OCI-LY7 (cell line): ENCODE results near the gene SYNE3. TPM values are rescaled to one million over a fixed set of nuclear protein-coding genes. Genes with fewer than 3 reads are reported as not detected.

ENCODE experiments used
- BruUV-seq: library from RNA; stranded (reverse); fragments of 400-500 nt; replicated peaks from 2 replicates; lab custom pipeline; 2021; lab: Mats Ljungman, UMichigan
- CTCF ChIA-PET: fragments of 300-600 bp; sonication (Branson Sonifier 250); formaldehyde crosslinking; loops from one replicate; lab custom pipeline; 2022; ENCODE audit warnings: antibody characterized with exemption; ENCODE audit not compliant: unreplicated experiment; lab: Charles Lee
- POLR2A ChIA-PET: fragments of 300-600 bp; sonication (Branson Sonifier 250); formaldehyde crosslinking; loops from one replicate; lab custom pipeline; 2022; ENCODE audit warnings: antibody characterized with exemption; lab: Charles Lee
- DNase-seq: peaks from one replicate; pipeline ENCODE4 v3.0.0-alpha.2; 2015; ENCODE audit warnings: low spot score
- H2AFZ ChIP-seq: fragments of 200-600 bp; sonication (generic), shearing (Covaris generic); 2 replicates; pipeline ENCODE4 v1.6.1; 2014; ENCODE audit warnings: mild to moderate bottlenecking, antibody characterized with exemption, low read length, moderate library complexity
- H3K27ac ChIP-seq: fragments of 200-600 bp; sonication (generic); 2 replicates; pipeline ENCODE4 v1.5.1; 2014; ENCODE audit warnings: mixed run types, low read depth, mild to moderate bottlenecking, moderate library complexity, low read length, inconsistent platforms; ENCODE audit not compliant: poor library complexity, severe bottlenecking
- H3K36me3 ChIP-seq: fragments of 200-600 bp; sonication (generic); 2 replicates; pipeline ENCODE4 v1.6.1; 2014; ENCODE audit warnings: mild to moderate bottlenecking, antibody characterized with exemption, low read length, moderate library complexity, mixed read lengths; ENCODE audit not compliant: insufficient read depth
- H3K4me1 ChIP-seq: fragments of 200-600 bp; sonication (generic); 2 replicates; pipeline ENCODE4 v1.5.1; 2014; ENCODE audit warnings: mild to moderate bottlenecking, low read length; ENCODE audit not compliant: insufficient read depth, poor library complexity, severe bottlenecking
- H3K4me2 ChIP-seq: fragments of 200-600 bp; sonication (generic); 2 replicates; pipeline ENCODE4 v1.6.1; 2014; ENCODE audit warnings: mild to moderate bottlenecking, low read length
- H3K4me3 ChIP-seq: fragments of 200-600 bp; sonication (generic); 2 replicates; pipeline ENCODE4 v1.5.1; 2014; ENCODE audit warnings: mild to moderate bottlenecking, low read depth, low read length; ENCODE audit not compliant: poor library complexity, severe bottlenecking
- H3K79me2 ChIP-seq: fragments of 200-600 bp; sonication (generic); 2 replicates; pipeline ENCODE4 v1.6.1; 2016; ENCODE audit warnings: low read depth, mild to moderate bottlenecking, low read length, moderate library complexity, mixed read lengths; ENCODE audit not compliant: insufficient read depth
- H3K9me2 ChIP-seq: fragments of 200-600 bp; sonication (generic); 2 replicates; pipeline ENCODE4 v1.6.1; 2016; ENCODE audit warnings: mild to moderate bottlenecking, low read length, mixed read lengths; ENCODE audit not compliant: insufficient read depth
- H3K9me3 ChIP-seq: fragments of 200-600 bp; sonication (generic); 2 replicates; pipeline ENCODE4 v1.6.1; 2014; ENCODE audit warnings: mild to moderate bottlenecking, mixed run types, low read length, mixed read lengths
- H4K20me1 ChIP-seq: fragments of 200-600 bp; sonication (generic); 2 replicates; pipeline ENCODE4 v1.6.1; 2014; ENCODE audit warnings: mild to moderate bottlenecking, antibody characterized with exemption, low read length, moderate library complexity, mixed read lengths; ENCODE audit not compliant: insufficient read depth
- EZH2phosphoT487 ChIP-seq: fragments of 200-600 bp; sonication (generic); IDR thresholded peaks from 2 replicates; pipeline ENCODE4 v1.6.1; 2018; ENCODE audit warnings: low read depth, borderline replicate concordance, mild to moderate bottlenecking, mixed run types, antibody characterized with exemption, low read length, moderate library complexity, mixed read lengths
- intact Hi-C: fragments of 100-400 bp; cut with micrococcal nuclease; formaldehyde crosslinking; loops from one replicate; pipeline ENCODE4 v1.10.0; 2022; ENCODE audit not compliant: unreplicated experiment
- total RNA-seq, 2 experiments: library from RNA; depleted of rRNA in 1 of 2; stranded (reverse); fragments of >200 nt in 1 of 2; shearing (Covaris generic) in 1 of 2; gene quantifications; 2 replicates each; pipeline ENCODE4 v1.2.3, GENCODE V29; 2014 to 2022
- TF ChIP-seq, protein P1 (sequence below): fragments of 200-600 bp; sonication (generic); conservative IDR thresholded peaks from 2 replicates; pipeline ENCODE4 v1.5.1; 2014; ENCODE audit warnings: mild to moderate bottlenecking, antibody characterized with exemption, low read length, moderate library complexity, mixed read lengths

SYNE3 gene
- total RNA-seq, 2 experiments from 2014 or later = 0.60 to 4.1 TPM

DNA sequence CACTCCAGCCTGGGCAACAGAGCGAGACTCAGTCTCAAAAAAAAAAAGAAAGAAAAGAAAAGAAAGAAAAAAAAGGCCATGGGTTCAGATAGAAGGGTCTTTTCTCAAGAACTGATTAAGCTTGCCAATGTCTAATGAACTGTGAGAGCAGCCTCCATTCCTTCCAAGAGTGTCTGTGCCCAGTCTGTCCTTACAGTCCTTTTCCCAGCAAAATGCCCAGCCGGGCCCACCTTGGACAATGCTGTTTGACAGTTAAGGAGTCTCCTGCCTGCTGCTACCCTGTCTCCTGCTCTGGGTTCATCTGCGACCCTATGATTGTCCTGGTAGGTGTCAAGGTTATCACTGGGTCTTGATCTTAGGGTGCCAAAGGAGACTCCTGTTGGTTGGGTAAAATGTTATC, 21.4 kb downstream of the SYNE3 start:
- no TSS peak for BruUV-seq
- TF ChIP-seq, protein P1, sequence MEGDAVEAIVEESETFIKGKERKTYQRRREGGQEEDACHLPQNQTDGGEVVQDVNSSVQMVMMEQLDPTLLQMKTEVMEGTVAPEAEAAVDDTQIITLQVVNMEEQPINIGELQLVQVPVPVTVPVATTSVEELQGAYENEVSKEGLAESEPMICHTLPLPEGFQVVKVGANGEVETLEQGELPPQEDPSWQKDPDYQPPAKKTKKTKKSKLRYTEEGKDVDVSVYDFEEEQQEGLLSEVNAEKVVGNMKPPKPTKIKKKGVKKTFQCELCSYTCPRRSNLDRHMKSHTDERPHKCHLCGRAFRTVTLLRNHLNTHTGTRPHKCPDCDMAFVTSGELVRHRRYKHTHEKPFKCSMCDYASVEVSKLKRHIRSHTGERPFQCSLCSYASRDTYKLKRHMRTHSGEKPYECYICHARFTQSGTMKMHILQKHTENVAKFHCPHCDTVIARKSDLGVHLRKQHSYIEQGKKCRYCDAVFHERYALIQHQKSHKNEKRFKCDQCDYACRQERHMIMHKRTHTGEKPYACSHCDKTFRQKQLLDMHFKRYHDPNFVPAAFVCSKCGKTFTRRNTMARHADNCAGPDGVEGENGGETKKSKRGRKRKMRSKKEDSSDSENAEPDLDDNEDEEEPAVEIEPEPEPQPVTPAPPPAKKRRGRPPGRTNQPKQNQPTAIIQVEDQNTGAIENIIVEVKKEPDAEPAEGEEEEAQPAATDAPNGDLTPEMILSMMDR = no peak
- TF ChIP-seq EZH2phosphoT487 = no peak
- Histone ChIP-seq H3K4me3 (peak overlapping the region; percentile 17), H3K27ac (peak overlapping the region; percentile 68), H2AFZ (peak overlapping the region; percentile 38; the same call in 1 of the 2 replicates), H3K9me3 (peaks cover 10% of the 10 kb centered on the region; the same call in 1 of the 2 replicates), H3K36me3 (peaks cover 13% of the 10 kb centered on the region; the same call in 1 of the 2 replicates), H3K4me2 (peak overlapping the region; percentile 39), H3K9me2 (no peaks in the 10 kb centered on the region), H3K4me1 (peaks cover 64% of the 10 kb centered on the region), H3K79me2 (no peaks in the 10 kb centered on the region), H4K20me1 (no peaks in the 10 kb centered on the region)
- intact Hi-C loops = no loop called here
- ChIA-PET POLR2A (no interaction called here), CTCF (interaction anchor here (0.6 kb wide), 1 partner anchor 25 kb away, joined by 4 read pairs; no protein-coding TSS in a partner anchor)
- DNase-seq = no peak

DNA sequence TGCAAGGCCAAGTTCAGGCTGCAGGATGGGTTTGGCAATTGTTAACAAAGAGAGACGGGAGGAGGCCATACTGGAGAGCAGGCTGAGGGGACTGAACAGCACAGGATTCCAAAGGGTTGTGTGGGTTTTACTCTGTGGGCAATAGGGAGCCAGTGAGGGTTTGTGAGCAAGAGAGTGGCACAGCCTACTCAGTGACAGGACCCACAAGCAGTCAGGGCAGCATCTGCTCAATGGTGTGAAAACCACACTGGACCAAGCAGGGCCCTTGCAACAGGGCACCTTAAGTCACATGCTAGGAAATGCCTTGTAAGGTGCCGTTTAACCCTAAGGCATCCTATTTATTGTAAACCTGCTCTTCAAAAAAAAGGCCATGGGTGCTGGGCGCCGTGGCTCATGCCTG, 22.0 kb downstream of the SYNE3 start:
- no peak for TF ChIP-seq EZH2phosphoT487
- TF ChIP-seq, protein P1 = no peak
- Histone ChIP-seq H3K4me1 (peaks cover 70% of the 10 kb centered on the region), H3K79me2 (peaks cover 4% of the 10 kb centered on the region; the same call in 1 of the 2 replicates), H4K20me1 (no peaks in the 10 kb centered on the region), H2AFZ (no peak overlapping the region; the same call in 1 of the 2 replicates), H3K4me2 (peak overlapping the region; percentile 39), H3K27ac (peak overlapping the region; percentile 68), H3K9me2 (no peaks in the 10 kb centered on the region), H3K4me3 (no peak overlapping the region), H3K36me3 (peaks cover 16% of the 10 kb centered on the region; the same call in 1 of the 2 replicates), H3K9me3 (peaks cover 10% of the 10 kb centered on the region; the same call in 1 of the 2 replicates)
- intact Hi-C loops = no loop called here
- no peak for DNase-seq
- BruUV-seq = no TSS peak
- ChIA-PET CTCF (interaction anchor here (0.6 kb wide), 1 partner anchor 26 kb away, joined by 4 read pairs; no protein-coding TSS in a partner anchor), POLR2A (interaction anchor here (0.9 to 1.2 kb wide), 3 partner anchors 9 to 31 kb away, joined by 3 to 5 read pairs (median 3); no protein-coding TSS in a partner anchor)

DNA sequence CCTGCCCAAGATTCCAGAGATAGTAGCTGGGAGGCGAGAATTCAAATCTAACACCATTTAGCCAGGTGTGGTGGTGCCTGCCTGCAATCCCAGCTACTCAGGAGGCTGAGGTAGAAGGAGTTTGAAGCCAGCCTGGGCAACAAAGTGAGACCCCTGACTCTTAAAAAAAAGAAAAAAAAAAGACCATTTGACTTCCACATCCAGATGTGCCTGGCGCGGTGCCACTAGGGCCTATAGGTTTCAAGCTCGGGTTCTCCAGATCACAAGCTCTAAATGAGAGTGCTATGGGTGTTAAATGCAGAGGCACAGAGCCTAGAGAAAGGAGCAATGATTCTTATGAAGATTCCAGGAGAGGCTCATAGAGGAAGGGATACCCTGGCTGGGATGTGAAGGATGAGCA, 22.5 kb downstream of the SYNE3 start:
- CTCF ChIA-PET = no interaction called here
- Histone ChIP-seq H2AFZ (no peak overlapping the region), H3K27ac (no peak overlapping the region), H4K20me1 (no peaks in the 10 kb centered on the region), H3K4me2 (no peak overlapping the region), H3K4me3 (no peak overlapping the region), H3K36me3 (peaks cover 16% of the 10 kb centered on the region; the same call in 1 of the 2 replicates), H3K9me2 (no peaks in the 10 kb centered on the region), H3K4me1 (peaks cover 70% of the 10 kb centered on the region), H3K79me2 (peaks cover 9% of the 10 kb centered on the region; the same call in 1 of the 2 replicates), H3K9me3 (peaks cover 10% of the 10 kb centered on the region; the same call in 1 of the 2 replicates)
- TF ChIP-seq EZH2phosphoT487 = no peak
- TF ChIP-seq, protein P1 = no peak
- no TSS peak for BruUV-seq
- POLR2A ChIA-PET = interaction anchor here (0.7 to 1.2 kb wide), 6 partner anchors 10 to 30 kb away, joined by 3 to 5 read pairs (median 4); no protein-coding TSS in a partner anchor
- no peak for DNase-seq
- intact Hi-C loops = no loop called here
